GM19468 (cell line): ENCODE data around the gene PDZRN3.

ENCODE experiments used
- ATAC-seq: cut with Tn5 transposase; IDR thresholded peaks from one replicate; pipeline ENCODE4 v1.9.1; 2021; ENCODE audit warnings: mild to moderate bottlenecking, moderate library complexity, moderate number of reproducible peaks; ENCODE audit not compliant: unreplicated experiment; ENCODE audit errors: extremely low read depth

The PDZRN3 gene

GRCh38 chr3:73624017-73624820, 522 bp downstream of the PDZRN3 start:
- ATAC-seq, result no peak

DNA sequence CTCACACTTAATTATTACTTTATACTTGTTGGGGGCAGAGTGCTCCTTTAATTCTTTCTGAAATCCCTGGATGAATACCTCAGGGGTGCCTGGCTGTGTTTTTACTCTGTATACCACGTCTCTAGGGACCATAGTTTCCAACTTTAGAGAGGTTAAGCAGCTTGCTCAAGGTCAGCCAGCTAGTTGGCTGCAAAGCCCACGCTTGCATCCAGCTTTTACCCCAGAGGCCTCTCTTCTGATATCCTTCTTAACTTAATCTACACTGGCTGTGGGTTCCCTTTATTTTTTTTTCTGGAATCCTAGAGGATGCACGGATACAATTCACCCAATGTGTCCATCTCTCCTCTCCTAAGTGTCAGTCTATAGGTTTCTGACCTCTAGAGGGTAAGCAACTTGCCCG, 1.4 kb downstream of the PDZRN3 start:
- no peak for ATAC-seq

DNA sequence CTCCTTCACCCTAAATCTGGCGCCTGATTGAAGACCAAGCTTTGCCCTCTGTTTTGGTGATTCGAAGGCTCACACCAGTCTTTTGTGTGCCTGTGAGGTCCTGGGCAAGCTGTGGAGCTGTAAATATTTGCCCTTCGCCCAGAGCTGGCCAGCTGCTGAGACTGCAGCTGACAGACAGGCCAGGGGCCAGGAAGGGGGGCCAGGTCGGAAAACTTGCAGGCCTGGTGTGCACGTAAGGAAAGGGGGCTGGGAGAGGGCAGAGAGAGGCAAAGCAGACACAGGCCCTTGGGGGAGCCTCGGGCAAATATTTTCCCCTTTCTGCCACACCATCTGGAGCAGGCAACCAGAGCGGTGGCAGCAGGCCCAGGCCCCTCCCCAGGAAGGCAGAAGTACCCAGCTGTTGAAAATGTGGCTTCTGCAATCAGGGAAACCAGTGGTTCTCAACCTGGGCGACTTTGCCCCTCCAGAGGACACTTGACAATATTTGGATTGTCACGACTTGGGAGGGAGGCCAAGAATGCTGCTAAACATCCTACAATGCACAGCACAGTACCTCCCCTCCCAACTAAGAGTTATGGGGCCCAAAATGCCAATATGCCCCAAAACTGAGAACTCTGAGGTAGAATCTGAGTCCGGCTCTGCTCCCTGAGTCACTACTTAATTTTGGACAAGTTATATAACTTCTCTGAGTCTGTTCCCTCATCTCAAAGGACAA, 2.5 kb downstream of the PDZRN3 start:
- no peak for ATAC-seq

DNA sequence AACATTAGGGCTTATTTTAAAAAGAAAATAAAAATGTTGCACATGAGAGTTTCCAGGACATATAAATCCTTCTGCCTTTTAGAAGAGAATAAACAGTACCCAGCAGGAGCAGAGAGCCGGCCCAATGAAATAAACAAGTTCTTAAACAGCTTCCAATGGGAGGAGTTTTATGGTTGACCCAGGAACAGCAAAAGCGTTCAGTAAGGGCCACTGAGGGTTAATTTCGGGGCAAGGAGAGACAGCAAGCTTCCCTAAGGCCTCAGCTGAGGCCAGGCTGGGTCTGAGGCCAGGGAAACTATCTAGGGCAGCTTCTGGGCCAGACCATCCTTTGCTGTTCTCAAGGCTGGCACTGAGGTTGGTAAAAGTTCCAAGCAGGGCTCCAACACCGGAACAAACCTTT, 3.4 kb downstream of the PDZRN3 start:
- ATAC-seq, result no peak

DNA sequence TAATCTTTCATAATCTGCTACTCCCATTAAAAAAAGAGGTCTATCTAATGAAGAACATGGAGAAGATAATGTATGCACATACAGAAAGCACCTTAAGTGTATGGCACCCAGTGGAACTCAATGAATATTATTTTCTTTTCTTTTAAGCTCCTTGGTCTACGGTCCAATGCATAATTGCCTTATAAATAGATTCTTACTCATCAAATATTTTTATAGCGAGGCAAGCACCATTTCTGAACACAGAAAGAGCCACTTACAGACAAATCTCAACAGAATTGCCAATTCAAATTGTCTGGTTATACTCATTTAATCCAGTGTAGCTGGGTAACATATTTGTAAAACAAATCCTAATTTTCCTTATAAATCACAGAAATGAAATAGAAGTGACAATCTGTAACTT, 6.3 kb downstream of the PDZRN3 start:
- ATAC-seq, result no peak

DNA sequence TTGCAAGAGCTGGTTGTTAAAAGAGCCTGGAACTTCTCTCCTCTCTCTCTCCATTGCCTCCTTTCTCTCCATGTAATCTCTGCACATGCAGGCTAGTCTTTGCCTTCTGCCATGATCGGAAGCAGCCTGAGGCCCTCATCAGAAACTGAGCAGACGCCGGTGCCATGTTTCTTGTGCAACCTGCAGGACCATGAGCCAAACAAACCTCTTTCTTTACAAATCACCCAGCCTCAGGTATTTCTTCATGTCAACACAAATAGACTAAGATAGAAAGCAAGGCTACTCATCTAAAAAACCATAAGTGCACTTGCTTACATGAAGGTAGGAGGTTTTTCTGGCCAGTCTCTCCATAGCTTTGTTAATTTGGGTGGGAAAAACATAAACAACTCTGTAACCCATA, 8.7 kb downstream of the PDZRN3 start:
- no peak for ATAC-seq

GRCh38 chr3:73614419-73614818, 10.3 kb downstream of the PDZRN3 start:
- no peak for ATAC-seq

GRCh38 chr3:73611176-73611575, 13.6 kb downstream of the PDZRN3 start:
- no peak for ATAC-seq

DNA sequence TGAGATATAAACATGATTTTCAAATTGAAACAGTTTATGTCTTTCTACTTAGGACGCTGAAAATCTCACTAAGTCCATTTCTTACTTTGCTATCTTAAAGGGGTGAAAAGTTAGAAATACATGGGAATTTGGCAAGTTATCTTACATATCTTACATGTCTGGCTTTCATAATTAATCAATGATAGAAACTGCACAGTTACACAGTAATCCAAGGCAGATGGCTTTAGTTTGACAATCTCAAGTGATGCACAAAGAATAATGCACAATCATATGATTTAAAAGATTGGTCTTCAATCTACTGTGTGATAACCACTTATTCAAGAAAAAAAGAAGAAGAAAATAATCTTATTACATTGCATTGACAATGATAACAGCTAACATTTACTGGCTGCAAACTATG, 14.2 kb downstream of the PDZRN3 start:
- no peak for ATAC-seq

- no peak for ATAC-seq
These were observed 15.1 kb downstream of the PDZRN3 start for GRCh38 chr3:73609655-73610054.

- ATAC-seq, result no peak
These were observed 15.5 kb downstream of the PDZRN3 start for GRCh38 chr3:73609315-73609641.

DNA sequence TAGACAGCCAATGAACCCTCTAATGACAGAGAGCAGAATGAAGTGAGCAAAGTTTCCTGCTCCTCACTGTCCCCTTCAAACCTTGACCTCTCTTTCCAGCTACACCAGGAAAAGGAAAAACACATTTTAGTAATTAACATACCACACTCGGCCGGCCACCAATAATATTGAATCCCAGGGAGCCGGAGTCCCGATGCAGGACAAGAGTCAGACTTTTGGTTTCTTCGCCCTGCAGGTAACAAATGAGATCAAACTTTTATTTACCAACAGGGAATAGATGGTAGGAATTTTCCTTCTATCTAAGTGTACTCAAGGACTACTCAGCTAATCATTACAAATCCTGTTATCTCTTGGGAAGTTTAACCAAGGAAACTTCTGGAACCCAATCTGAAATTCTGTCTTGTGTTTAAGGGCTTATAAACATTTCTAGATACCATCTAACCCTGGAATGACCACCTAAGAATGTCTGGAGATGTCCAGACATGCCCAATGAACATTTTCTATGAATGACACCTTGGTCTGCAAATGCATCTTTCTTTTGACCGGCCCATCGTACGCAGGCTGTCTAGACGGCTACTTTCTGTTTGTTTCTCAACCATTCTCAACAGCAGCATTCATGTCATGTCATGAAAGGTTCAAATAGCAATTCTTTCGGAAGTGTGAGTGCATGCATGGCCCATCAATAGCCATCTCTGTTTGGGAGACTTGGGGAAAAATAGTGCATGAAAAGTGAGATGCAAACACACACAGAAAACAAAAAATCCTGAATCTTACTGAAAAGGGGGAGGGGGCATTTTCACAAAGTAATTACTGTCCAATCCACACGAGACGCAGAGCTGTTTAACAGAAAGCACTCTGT, 16.1 kb downstream of the PDZRN3 start:
- no peak for ATAC-seq

DNA sequence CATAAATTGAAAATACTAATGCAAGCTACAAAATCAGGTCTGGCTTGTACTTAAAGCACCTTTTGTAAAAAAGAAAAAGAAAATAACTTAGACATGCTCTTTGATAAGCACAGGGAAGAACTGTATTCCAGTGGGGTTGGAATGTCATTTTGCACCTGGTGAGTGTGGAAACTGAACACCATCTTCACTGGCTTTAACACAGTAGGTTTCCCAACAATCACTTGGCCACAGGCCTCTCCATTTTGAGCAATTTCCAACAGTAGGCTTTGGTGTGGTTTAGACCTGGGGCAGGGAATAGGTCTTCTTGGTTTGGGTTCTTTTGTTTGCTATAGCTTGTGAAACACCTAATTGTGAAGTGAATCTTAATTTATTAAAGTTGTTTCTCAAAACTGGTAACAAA, 18.9 kb downstream of the PDZRN3 start:
- ATAC-seq, result no peak

DNA sequence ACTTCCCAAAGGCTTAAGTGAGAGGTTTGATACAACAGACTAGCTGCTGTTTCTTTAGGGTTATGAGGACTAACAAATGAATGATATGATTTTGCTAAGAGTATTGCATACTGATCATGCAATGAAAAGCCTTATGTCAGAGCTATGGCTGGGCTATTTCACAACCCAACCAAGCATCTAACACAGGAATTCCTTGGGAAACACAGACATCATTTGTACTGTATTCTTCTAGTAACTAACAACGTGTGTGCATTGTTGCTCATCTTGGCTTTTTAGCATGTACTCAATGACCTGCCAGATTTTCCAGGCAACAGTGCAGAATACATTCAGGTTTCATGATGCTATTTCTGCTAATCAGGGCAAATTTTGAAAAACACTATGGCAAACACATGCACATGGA, 19.3 kb downstream of the PDZRN3 start:
- ATAC-seq, result no peak

DNA sequence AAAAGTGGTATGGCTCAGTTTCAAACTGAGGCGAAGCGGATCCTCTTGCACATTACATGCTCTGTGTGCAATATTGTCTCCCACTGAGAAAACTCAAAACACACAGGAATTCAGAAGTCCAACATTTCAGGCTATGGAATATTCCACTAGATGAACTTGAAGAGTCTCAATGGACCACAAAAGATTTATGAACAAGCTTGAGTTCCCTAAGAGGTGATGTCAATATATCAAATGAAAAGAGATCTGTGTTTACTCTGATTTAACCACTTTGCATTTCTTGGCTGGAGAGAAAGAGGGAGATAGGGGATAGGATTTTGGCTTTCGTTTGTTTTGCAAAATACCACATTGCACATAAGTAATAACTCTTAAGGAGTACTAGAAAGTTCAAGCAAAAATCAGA, 20.3 kb downstream of the PDZRN3 start:
- no peak for ATAC-seq

DNA sequence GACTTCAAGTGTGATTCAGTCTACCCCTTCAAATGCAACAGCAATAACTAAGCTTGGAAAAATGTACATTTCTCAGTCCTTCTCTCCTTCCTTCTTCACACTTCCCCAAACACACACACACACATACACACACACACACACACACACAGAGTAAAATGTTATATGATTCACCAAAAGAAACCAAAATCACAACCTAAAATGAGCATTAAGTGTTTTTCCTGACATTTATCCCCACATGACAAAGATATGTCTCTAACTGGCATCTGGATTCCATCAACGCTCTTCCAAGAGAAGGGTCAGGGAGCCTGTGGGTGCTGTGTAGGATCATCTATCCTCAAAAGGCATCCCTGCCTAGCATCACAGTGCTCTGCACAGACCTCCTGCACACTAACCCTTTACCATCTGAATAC, 21.0 kb downstream of the PDZRN3 start:
- ATAC-seq, result no peak

- ATAC-seq, result no peak
These were observed 22.6 kb downstream of the PDZRN3 start for GRCh38 chr3:73602170-73602569.

- ATAC-seq, result no peak
These were observed 23.3 kb downstream of the PDZRN3 start for GRCh38 chr3:73601481-73601880.

- no peak for ATAC-seq
These were observed 23.7 kb downstream of the PDZRN3 start for GRCh38 chr3:73601011-73601410.

GRCh38 chr3:73600293-73600938, 24.3 kb downstream of the PDZRN3 start:
- ATAC-seq, result no peak

DNA sequence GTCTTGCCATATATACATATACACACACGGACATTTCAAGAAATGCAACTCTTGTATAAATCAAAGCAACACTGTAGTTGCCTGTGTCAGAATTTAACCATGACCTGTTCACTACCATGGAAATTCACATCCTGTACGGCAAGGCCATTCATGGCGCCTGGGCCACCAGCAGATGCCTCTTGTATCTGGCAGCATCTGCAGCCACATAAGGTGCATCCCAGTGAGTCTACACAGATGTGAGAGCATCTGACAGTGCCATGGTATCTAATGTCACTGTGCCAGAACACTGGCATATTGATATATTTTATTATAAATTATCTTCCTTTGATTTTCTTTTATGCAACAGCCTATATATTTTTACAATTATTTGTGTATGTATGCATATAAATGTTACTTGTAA, 25.1 kb downstream of the PDZRN3 start:
- no peak for ATAC-seq
